Measurements from ENCODE around the gene TDRKH.

The TDRKH gene

GRCh38 chr1:151790071-151790939 is at the start of gene TDRKH:
Gene TDRKH (minus strand): TSS chr1:151790500. CDS start chr1:151783022, 7,478 bp downstream.
- peak; percentile 98 for DNase-seq

GRCh38 chr1:151839457-151840403 is 49.4 kb upstream of the TDRKH start, which contains the start of gene C2CD4D:
Gene C2CD4D (minus strand): TSS chr1:151839820. CDS start chr1:151838989, 831 bp downstream.
- DNase-seq: peak; percentile 61

- DNase-seq: no peak
Measured at GRCh38 chr1:151839082-151839412, 48.7 kb upstream of the TDRKH start.

GRCh38 chr1:151838222-151839081 is 48.2 kb upstream of the TDRKH start:
- peak; percentile 50 for DNase-seq

- no peak for DNase-seq
Measured at GRCh38 chr1:151837884-151838221, 47.6 kb upstream of the TDRKH start.

GRCh38 chr1:151837197-151837596 is 46.9 kb upstream of the TDRKH start:
- no peak for DNase-seq

GRCh38 chr1:151835596-151835995 is 45.3 kb upstream of the TDRKH start:
- DNase-seq: no peak

- DNase-seq: no peak
Measured at GRCh38 chr1:151834239-151834638, 43.9 kb upstream of the TDRKH start.

GRCh38 chr1:151833172-151833900 is 43.0 kb upstream of the TDRKH start:
- DNase-seq: no peak

- no peak for DNase-seq
Measured at GRCh38 chr1:151832318-151832980, 42.1 kb upstream of the TDRKH start.

- no peak for DNase-seq
Measured at GRCh38 chr1:151831605-151832004, 41.3 kb upstream of the TDRKH start, which contains the start of gene RORC. Gene RORC (minus strand): TSS chr1:151831802. CDS start chr1:151831764, 38 bp downstream.

GRCh38 chr1:151831256-151831591 is 40.9 kb upstream of the TDRKH start:
- DNase-seq: no peak

GRCh38 chr1:151830055-151830454 is 39.8 kb upstream of the TDRKH start:
- DNase-seq: no peak

- no peak for DNase-seq
Measured at GRCh38 chr1:151829352-151830046, 39.2 kb upstream of the TDRKH start.

GRCh38 chr1:151828921-151829320 is 38.6 kb upstream of the TDRKH start:
- DNase-seq: no peak

GRCh38 chr1:151827853-151828252 is 37.6 kb upstream of the TDRKH start:
- no peak for DNase-seq

GRCh38 chr1:151825751-151826660 is 35.7 kb upstream of the TDRKH start:
- DNase-seq: peak; percentile 35

GRCh38 chr1:151825204-151825603 is 34.9 kb upstream of the TDRKH start:
- DNase-seq: no peak

GRCh38 chr1:151823175-151823574 is 32.9 kb upstream of the TDRKH start:
- no peak for DNase-seq

GRCh38 chr1:151822404-151822803 is 32.1 kb upstream of the TDRKH start:
- peak; percentile 48 for DNase-seq
